Upper lobe of left lung (tissue), 6 donors: ENCODE results near the gene PRM3. TPM values are rescaled to one million over a fixed set of nuclear protein-coding genes. Genes with fewer than 3 reads are reported as not detected.

Experiments
- ATAC-seq, 2 donors: fragments of 200-7000 bp; cut with Tn5 transposase; one replicate each; pipeline ENCODE4 v1.9.1; 2022; ENCODE audit warnings: mild to moderate bottlenecking in 2 of 2, moderate library complexity in 2 of 2; ENCODE audit not compliant: low FRiP score in 2 of 2
- DNase-seq, 2 donors: peaks; one replicate each; pipeline ENCODE4 v3.0.0-alpha.2; 2019 to 2020
- H3K27ac ChIP-seq, 4 donors: fragments of 200-600 bp; sonication (generic); one replicate each; pipeline ENCODE4 v1.5.1; 2016 to 2019
- H3K27me3 ChIP-seq, 4 donors: fragments of 200-600 bp; sonication (generic); one replicate each; pipeline ENCODE4 v1.5.1; 2017 to 2019
- H3K36me3 ChIP-seq, 4 donors: fragments of 200-600 bp; sonication (generic); one replicate each; pipeline ENCODE4 v1.5.1; 2016 to 2019
- H3K4me1 ChIP-seq, 4 donors: fragments of 200-600 bp; sonication (generic); one replicate each; pipeline ENCODE4 v1.5.1; 2018 to 2019
- H3K4me3 ChIP-seq, 4 donors: fragments of 200-600 bp; sonication (generic); one replicate each; pipeline ENCODE4 v1.5.1; 2017 to 2019; ENCODE audit warnings: mild to moderate bottlenecking in 2 of 4, moderate library complexity in 1 of 4
- H3K9me3 ChIP-seq, 4 donors: fragments of 200-600 bp; sonication (generic); one replicate each; pipeline ENCODE4 v1.5.1; 2018 to 2019
- EP300 ChIP-seq, 4 donors: sonication (generic); formaldehyde crosslinking; IDR thresholded peaks; one replicate each; pipeline ENCODE4 v1.5.1; 2017; ENCODE audit warnings: antibody characterized with exemption in 4 of 4, control low read depth in 2 of 4
- POLR2A ChIP-seq, 4 donors: fragments of 450-650 bp; IDR thresholded peaks; one replicate each; pipeline ENCODE4 v1.5.1; 2016 to 2017; ENCODE audit warnings: antibody characterized with exemption in 4 of 4, mild to moderate bottlenecking in 2 of 4
- POLR2AphosphoS5 ChIP-seq, 2 donors: sonication (generic); formaldehyde crosslinking; IDR thresholded peaks; one replicate each; pipeline ENCODE4 v1.5.1; 2017; ENCODE audit warnings: antibody characterized with exemption in 2 of 2
- WGBS, 2 donors: methylation state at CpG; one replicate each; pipeline ENCODE4 v1.1.5; 2017 to 2018; 5-methylcytosine and 5-hydroxymethylcytosine counted together
- total RNA-seq, 6 donors: library from RNA; depleted of rRNA in 4 of 6; stranded (reverse); fragments of >200 nt in 4 of 6; gene quantifications; one replicate each; pipeline versions ENCODE4 v1.1.0 to v1.2.1, GENCODE V29; 2016 to 2021
- TF ChIP-seq, protein P1 (sequence below), 6 experiments: fragments of 450-650 bp in 4 of 6; fragments of 200-600 bp in 2 of 6; sonication (generic) in 2 of 6; IDR thresholded peaks; one replicate each; pipeline ENCODE4 v1.5.1; 2016 to 2019; ENCODE audit warnings: antibody characterized with exemption in 6 of 6
- donor health status: DM: no; HTN: no; CAD: no; lungs with moderate emphysema.
- donor health status: DM: no; HTN: yes; CAD: no; lungs with severe emphysema.

PRM3 gene
- total RNA-seq, 6 donors from 2014 or later, result not detected

DNA sequence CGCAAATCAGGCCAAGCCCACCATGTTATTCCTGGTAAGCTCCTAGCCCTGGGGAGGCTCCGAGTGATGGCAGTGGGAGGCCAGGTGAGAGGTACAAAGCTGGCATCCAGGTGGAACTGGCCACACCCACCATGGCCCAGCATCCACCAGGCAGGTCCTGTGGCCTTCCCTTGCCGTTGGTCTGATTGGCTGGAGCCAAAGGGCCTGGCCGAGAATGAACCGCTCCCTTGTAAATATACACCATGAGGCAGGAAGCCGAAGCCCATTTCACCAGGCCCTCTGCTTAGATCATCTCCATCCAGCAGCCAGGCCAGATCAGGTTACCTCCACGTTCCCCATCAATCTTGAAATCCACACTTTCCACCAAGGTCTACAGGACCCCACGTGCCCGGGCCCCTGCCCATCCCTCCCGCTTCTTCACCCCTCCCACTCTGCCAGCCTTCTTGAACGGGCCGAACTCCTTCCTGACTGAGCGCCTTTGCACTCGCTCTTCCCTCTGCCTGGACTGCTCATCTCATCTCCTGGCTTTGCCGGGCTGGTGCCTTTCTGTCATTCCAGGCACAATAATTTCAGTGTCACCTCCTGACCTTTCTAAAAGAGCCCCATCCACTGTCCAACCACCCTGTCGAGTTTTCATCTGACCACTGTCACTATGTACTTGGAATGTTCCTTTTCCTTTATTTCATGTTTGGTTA is 23.2 kb downstream of the PRM3 start:
- DNase-seq (peak in 1 of 2 donors; percentile 37), ATAC-seq (no peak)
- H3K27ac ChIP-seq, result no peak overlapping the region
- no peak overlapping the region for H3K4me3 ChIP-seq
- H3K4me1 ChIP-seq, result peaks cover 14 to 22% (median 20%) of the 10 kb centered on the region in 4 donors
- WGBS, 2 donors, result 74 to 79% methylated on average over 15 to 16 of the region's 16 CpGs
- no peaks in the 10 kb centered on the region for H3K9me3 ChIP-seq
- H3K36me3 ChIP-seq, result peaks cover 0 to 7% (median 0%) of the 10 kb centered on the region in 4 donors
- TF ChIP-seq POLR2AphosphoS5 (IDR thresholded peaks at IDR 0.05) (no peak), EP300 (IDR thresholded peaks at IDR 0.05) (no peak), POLR2A (IDR thresholded peaks at IDR 0.05) (no peak)
- TF ChIP-seq, protein P1, sequence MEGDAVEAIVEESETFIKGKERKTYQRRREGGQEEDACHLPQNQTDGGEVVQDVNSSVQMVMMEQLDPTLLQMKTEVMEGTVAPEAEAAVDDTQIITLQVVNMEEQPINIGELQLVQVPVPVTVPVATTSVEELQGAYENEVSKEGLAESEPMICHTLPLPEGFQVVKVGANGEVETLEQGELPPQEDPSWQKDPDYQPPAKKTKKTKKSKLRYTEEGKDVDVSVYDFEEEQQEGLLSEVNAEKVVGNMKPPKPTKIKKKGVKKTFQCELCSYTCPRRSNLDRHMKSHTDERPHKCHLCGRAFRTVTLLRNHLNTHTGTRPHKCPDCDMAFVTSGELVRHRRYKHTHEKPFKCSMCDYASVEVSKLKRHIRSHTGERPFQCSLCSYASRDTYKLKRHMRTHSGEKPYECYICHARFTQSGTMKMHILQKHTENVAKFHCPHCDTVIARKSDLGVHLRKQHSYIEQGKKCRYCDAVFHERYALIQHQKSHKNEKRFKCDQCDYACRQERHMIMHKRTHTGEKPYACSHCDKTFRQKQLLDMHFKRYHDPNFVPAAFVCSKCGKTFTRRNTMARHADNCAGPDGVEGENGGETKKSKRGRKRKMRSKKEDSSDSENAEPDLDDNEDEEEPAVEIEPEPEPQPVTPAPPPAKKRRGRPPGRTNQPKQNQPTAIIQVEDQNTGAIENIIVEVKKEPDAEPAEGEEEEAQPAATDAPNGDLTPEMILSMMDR (IDR thresholded peaks at IDR 0.05), result no peak
- no peaks in the 10 kb centered on the region for H3K27me3 ChIP-seq

- peak in 1 of 2 donors; percentile 88 for DNase-seq
Measured at GRCh38 chr16:11249233-11250061, 24.0 kb downstream of the PRM3 start.

GRCh38 chr16:11248133-11248532 is 25.3 kb downstream of the PRM3 start:
- ATAC-seq (no peak), DNase-seq (no peak)
- Histone ChIP-seq H3K27me3 (no peaks in the 10 kb centered on the region), H3K36me3 (no peaks in the 10 kb centered on the region), H3K9me3 (no peaks in the 10 kb centered on the region), H3K4me1 (peaks cover 0 to 4% (median 2%) of the 10 kb centered on the region in 4 donors), H3K4me3 (no peak overlapping the region), H3K27ac (no peak overlapping the region)
- 94 to 97% methylated on average over 7 to 8 of the region's 8 CpGs for WGBS, 2 donors
- TF ChIP-seq, protein P1 (IDR thresholded peaks at IDR 0.05), result no peak
- TF ChIP-seq POLR2AphosphoS5 (IDR thresholded peaks at IDR 0.05) (no peak), EP300 (IDR thresholded peaks at IDR 0.05) (no peak), POLR2A (IDR thresholded peaks at IDR 0.05) (no peak)

More at GRCh38 chr16:11249233-11250061, 24.0 kb downstream of the PRM3 start:
- Histone ChIP-seq H3K9me3 (no peaks in the 10 kb centered on the region), H3K27ac (no peak overlapping the region), H3K36me3 (peaks cover 0 to 7% (median 0%) of the 10 kb centered on the region in 4 donors), H3K27me3 (no peaks in the 10 kb centered on the region), H3K4me3 (no peak overlapping the region), H3K4me1 (peaks cover 7 to 17% (median 13%) of the 10 kb centered on the region in 4 donors)
- WGBS, 2 donors, result 93 to 96% methylated on average over 63 of the region's 63 CpGs
- ATAC-seq, result no peak
- TF ChIP-seq, protein P1 (IDR thresholded peaks at IDR 0.05), result peak in 1 of 6 experiments; percentile 8
- TF ChIP-seq POLR2AphosphoS5 (IDR thresholded peaks at IDR 0.05) (no peak), POLR2A (IDR thresholded peaks at IDR 0.05) (no peak), EP300 (IDR thresholded peaks at IDR 0.05) (no peak)

- DNase-seq (no peak), ATAC-seq (no peak)
- TF ChIP-seq EP300 (IDR thresholded peaks at IDR 0.05) (no peak), POLR2A (IDR thresholded peaks at IDR 0.05) (no peak), POLR2AphosphoS5 (IDR thresholded peaks at IDR 0.05) (no peak)
- TF ChIP-seq, protein P1 (IDR thresholded peaks at IDR 0.05), result no peak
- Histone ChIP-seq H3K27ac (no peak overlapping the region), H3K4me3 (no peak overlapping the region), H3K27me3 (no peaks in the 10 kb centered on the region), H3K4me1 (no peaks in the 10 kb centered on the region), H3K36me3 (no peaks in the 10 kb centered on the region), H3K9me3 (no peaks in the 10 kb centered on the region)
Measured at GRCh38 chr16:11245988-11246387, 27.4 kb downstream of the PRM3 start.
